Endothelial cell of umbilical vein (primary cell): Measurements from ENCODE around the gene UVRAG. TPM values are rescaled to one million over a fixed set of nuclear protein-coding genes. Genes with fewer than 3 reads are reported as not detected.

Experiments used
- BruUV-seq: library from RNA; stranded (reverse); fragments of 400-500 nt; replicated peaks from 2 replicates; lab custom pipeline; 2021; lab: Mats Ljungman, UMichigan
- CTCF ChIA-PET: fragments of 300-600, 350-600 bp; sonication (Branson Sonifier 250); formaldehyde crosslinking; loops from one replicate; lab custom pipeline; 2021; ENCODE audit warnings: antibody characterized with exemption, inconsistent platforms; lab: Charles Lee
- POLR2A ChIA-PET: fragments of 300-600, 350-600 bp; sonication (Branson Sonifier 250); formaldehyde crosslinking; loops from one replicate; lab custom pipeline; 2021; ENCODE audit warnings: antibody characterized with exemption, inconsistent platforms; lab: Charles Lee
- DNase-seq: peaks from one replicate; pipeline ENCODE4 v3.0.0-alpha.2; 2011; ENCODE audit warnings: low read depth, low spot score
- FAIRE-seq: peaks from 2 replicates; lab custom pipeline; 2011; peaks lifted over from hg19 to GRCh38; lab: Jason Lieb, UNC
- H2AFZ ChIP-seq: 2 replicates; pipeline ENCODE4 v1.6.0; 2012; ENCODE audit warnings: low read depth, low read length, control low read depth, inconsistent platforms
- H3K27ac ChIP-seq: 2 replicates; pipeline ENCODE4 v1.5.1; 2011; ENCODE audit warnings: low read depth, mild to moderate bottlenecking, control low read depth, low read length, moderate library complexity; ENCODE audit not compliant: insufficient read depth
- H3K27me3 ChIP-seq, 2 experiments: 2 replicates each; pipeline versions ENCODE4 v1.6.0 to v1.6.1; 2011; ENCODE audit warnings: low read length in 2 of 2, mixed read lengths in 1 of 2; ENCODE audit not compliant: control insufficient read depth in 2 of 2, insufficient read depth in 2 of 2
- H3K36me3 ChIP-seq, 2 experiments: 2 replicates in 1 of 2; 3 replicates in 1 of 2; pipeline ENCODE4 v1.5.1; 2011; ENCODE audit warnings: low read length in 2 of 2, mild to moderate bottlenecking in 1 of 2, moderate library complexity in 1 of 2; ENCODE audit not compliant: control insufficient read depth in 2 of 2, insufficient read depth in 2 of 2; ENCODE audit errors: extremely low read depth in 1 of 2
- H3K4me1 ChIP-seq: 3 replicates; pipeline ENCODE4 v1.5.1; 2011; ENCODE audit warnings: mild to moderate bottlenecking, low read length; ENCODE audit not compliant: control insufficient read depth, insufficient read depth; ENCODE audit errors: extremely low read depth
- H3K4me2 ChIP-seq: 2 replicates; pipeline ENCODE4 v1.6.1; 2011; ENCODE audit warnings: low read length, control low read depth, mixed read lengths; ENCODE audit not compliant: insufficient read depth
- H3K4me3 ChIP-seq, 3 experiments: fragments of 200-600 bp in 1 of 3; sonication (generic), shearing (Covaris generic) in 1 of 3; replicated peaks in 1 of 3; 2 replicates each; pipeline ENCODE4 v1.5.1; 2011 to 2016; ENCODE audit warnings: control low read depth in 3 of 3, low read length in 3 of 3, mild to moderate bottlenecking in 2 of 3, inconsistent platforms in 1 of 3, low read depth in 1 of 3, moderate library complexity in 1 of 3; ENCODE audit not compliant: insufficient read depth in 1 of 3
- H3K79me2 ChIP-seq: 2 replicates; pipeline ENCODE4 v1.6.0; 2012; ENCODE audit warnings: low read length, inconsistent platforms; ENCODE audit not compliant: control insufficient read depth, insufficient read depth
- H3K9ac ChIP-seq: replicated peaks from 2 replicates; pipeline ENCODE3; 2011; ENCODE audit warnings: low read length, control low read depth; ENCODE audit not compliant: insufficient read depth; ENCODE audit errors: extremely low read depth
- H3K9me1 ChIP-seq: replicated peaks from 3 replicates; pipeline ENCODE4 v1.6.0; 2011; ENCODE audit warnings: mild to moderate bottlenecking, low read length; ENCODE audit not compliant: control insufficient read depth, insufficient read depth; ENCODE audit errors: extremely low read depth
- H3K9me3 ChIP-seq: replicated peaks from 2 replicates; pipeline ENCODE4 v1.5.1; 2012; ENCODE audit warnings: low read length, inconsistent platforms; ENCODE audit not compliant: control insufficient read depth, insufficient read depth
- H4K20me1 ChIP-seq: replicated peaks from 2 replicates; pipeline ENCODE3; 2011; ENCODE audit warnings: mild to moderate bottlenecking, low read length; ENCODE audit not compliant: control insufficient read depth, insufficient read depth; ENCODE audit errors: extremely low read depth
- EZH2 ChIP-seq: IDR thresholded peaks from 2 replicates; pipeline ENCODE4 v1.6.1; 2012; ENCODE audit warnings: borderline replicate concordance, low read depth, mild to moderate bottlenecking, moderate library complexity, low read length, inconsistent platforms; ENCODE audit not compliant: severe bottlenecking
- FOS ChIP-seq: IDR thresholded peaks from 2 replicates; pipeline ENCODE4 v1.6.1; 2011; ENCODE audit warnings: mild to moderate bottlenecking, low read length, moderate library complexity, borderline replicate concordance; ENCODE audit not compliant: insufficient read depth
- JUN ChIP-seq: IDR thresholded peaks from 2 replicates; pipeline ENCODE4 v1.6.1; 2011; ENCODE audit warnings: borderline replicate concordance, low read depth; ENCODE audit not compliant: insufficient read length, insufficient read depth
- POLR2A ChIP-seq: IDR thresholded peaks from 2 replicates; pipeline ENCODE4 v1.6.1; 2012; ENCODE audit warnings: low read depth, mild to moderate bottlenecking, control low read depth, low read length
- POLR2AphosphoS5 ChIP-seq: IDR thresholded peaks from 2 replicates; pipeline ENCODE4 v1.6.1; 2012; ENCODE audit warnings: low read depth, mild to moderate bottlenecking, control low read depth, low read length, moderate library complexity; ENCODE audit not compliant: insufficient read depth
- dilution Hi-C: fragments of 300-500 bp; cut with MboI; formaldehyde crosslinking; loops from one replicate; pipeline ENCODE4 v1.15.0; 2019; ENCODE audit warnings: low sequenced_read_pairs; ENCODE audit not compliant: extremely low pct_ligation_motif_present
- intact Hi-C: fragments of 100-400 bp; cut with micrococcal nuclease; formaldehyde crosslinking; loops from one replicate; pipeline ENCODE4 v1.10.0; 2022
- polyA plus RNA-seq, 4 experiments: library from polyadenylated mRNA; depleted of rRNA in 3 of 4; stranded (reverse) in 3 of 4; unstranded in 1 of 4; fragments of >200 nt; gene quantifications; 2 replicates each; pipeline versions ENCODE4 v1.2.1 to v1.2.3, GENCODE V29; 2011 to 2012; ENCODE audit warnings: missing spikeins in 1 of 4
- total RNA-seq: library from RNA; stranded (reverse); gene quantifications from 2 replicates; pipeline ENCODE4 v1.2.3, GENCODE V29; 2021
- TF ChIP-seq, protein P1 (sequence below): IDR thresholded peaks from 2 replicates; pipeline ENCODE4 v1.6.1; 2011; ENCODE audit not compliant: insufficient read depth, insufficient read length
- TF ChIP-seq, protein P2 (sequence below), 2 donors: IDR thresholded peaks; 1 replicate in 1 of 2; 2 replicates in 1 of 2; pipeline ENCODE4 v1.5.1; 2011; ENCODE audit warnings: low read length in 2 of 2, mild to moderate bottlenecking in 2 of 2, moderate library complexity in 2 of 2, control low read depth in 1 of 2, inconsistent platforms in 1 of 2, low read depth in 1 of 2; ENCODE audit not compliant: insufficient read depth in 1 of 2; ENCODE audit errors: extremely low read depth in 1 of 2

Gene UVRAG
- total and polyA plus RNA-seq, 2 donors (not counting 3 experiments of a cell fraction or from before 2014, with no cell fraction given): 21.2 to 65.6 TPM

DNA sequence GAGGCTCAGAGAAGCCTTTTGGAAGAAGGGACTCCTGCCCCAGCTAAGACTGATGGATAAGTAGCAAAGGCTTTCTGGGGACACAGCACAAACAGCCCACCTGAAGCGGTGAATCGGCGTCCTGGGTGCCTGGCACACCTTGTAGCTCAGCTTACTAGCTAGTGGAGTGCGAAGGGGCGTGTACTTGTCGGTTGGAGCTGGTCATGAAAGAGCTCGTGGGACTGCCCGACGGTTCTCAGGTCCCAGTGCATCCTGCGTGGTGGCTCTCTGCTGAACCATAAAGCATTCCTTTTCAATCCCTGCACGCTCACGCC lies 690 bp upstream of the UVRAG start:
- peak overlapping the region; percentile 88 for H3K27ac ChIP-seq
- ChIA-PET POLR2A (interaction anchor here (0.7 to 2.5 kb wide), 3 partner anchors 10 to 36 kb away, joined by 3 to 18 read pairs (median 3); no protein-coding TSS in a partner anchor), CTCF (interaction anchor here (0.9 to 5.9 kb wide), 12 partner anchors 8 to 338 kb away, joined by 3 to 59 read pairs (median 10); no protein-coding TSS in a partner anchor)
- TF ChIP-seq EZH2 (no peak), POLR2AphosphoS5 (no peak), FOS (no peak), JUN (no peak), POLR2A (peak; percentile 66)
- TF ChIP-seq, protein P1, sequence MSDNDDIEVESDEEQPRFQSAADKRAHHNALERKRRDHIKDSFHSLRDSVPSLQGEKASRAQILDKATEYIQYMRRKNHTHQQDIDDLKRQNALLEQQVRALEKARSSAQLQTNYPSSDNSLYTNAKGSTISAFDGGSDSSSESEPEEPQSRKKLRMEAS: no peak
- TF ChIP-seq, protein P2, sequence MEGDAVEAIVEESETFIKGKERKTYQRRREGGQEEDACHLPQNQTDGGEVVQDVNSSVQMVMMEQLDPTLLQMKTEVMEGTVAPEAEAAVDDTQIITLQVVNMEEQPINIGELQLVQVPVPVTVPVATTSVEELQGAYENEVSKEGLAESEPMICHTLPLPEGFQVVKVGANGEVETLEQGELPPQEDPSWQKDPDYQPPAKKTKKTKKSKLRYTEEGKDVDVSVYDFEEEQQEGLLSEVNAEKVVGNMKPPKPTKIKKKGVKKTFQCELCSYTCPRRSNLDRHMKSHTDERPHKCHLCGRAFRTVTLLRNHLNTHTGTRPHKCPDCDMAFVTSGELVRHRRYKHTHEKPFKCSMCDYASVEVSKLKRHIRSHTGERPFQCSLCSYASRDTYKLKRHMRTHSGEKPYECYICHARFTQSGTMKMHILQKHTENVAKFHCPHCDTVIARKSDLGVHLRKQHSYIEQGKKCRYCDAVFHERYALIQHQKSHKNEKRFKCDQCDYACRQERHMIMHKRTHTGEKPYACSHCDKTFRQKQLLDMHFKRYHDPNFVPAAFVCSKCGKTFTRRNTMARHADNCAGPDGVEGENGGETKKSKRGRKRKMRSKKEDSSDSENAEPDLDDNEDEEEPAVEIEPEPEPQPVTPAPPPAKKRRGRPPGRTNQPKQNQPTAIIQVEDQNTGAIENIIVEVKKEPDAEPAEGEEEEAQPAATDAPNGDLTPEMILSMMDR (IDR thresholded peaks at IDR 0.05; ENCODE audit: extremely low read depth in 1 of 2, insufficient read depth in 1 of 2, low read depth in 1 of 2, low read length in 2 of 2): no peak
- H3K9me1 ChIP-seq: no peaks in the 10 kb centered on the region
- peak overlapping the region; percentile 90 for H3K9ac ChIP-seq
- dilution Hi-C loops (no loop called here), intact Hi-C loops (loop anchor here (2.0 to 5.0 kb wide), 2 partner anchors 38 to 52 kb away; no protein-coding TSS in a partner anchor)
- no peak overlapping the region for H2AFZ ChIP-seq
- peak overlapping the region; percentile 81 for H3K4me2 ChIP-seq
- BruUV-seq: no TSS peak
- no peaks in the 10 kb centered on the region for H3K9me3 ChIP-seq
- H3K79me2 ChIP-seq: peaks cover 42% of the 10 kb centered on the region
- peak overlapping the region; percentile 3 to 95 (median 69) for H3K4me3 ChIP-seq
- H3K27me3 ChIP-seq: no peaks in the 10 kb centered on the region
- no peaks in the 10 kb centered on the region for H3K36me3 ChIP-seq
- H3K4me1 ChIP-seq: peaks cover 35% of the 10 kb centered on the region
- FAIRE-seq: no peak
- H4K20me1 ChIP-seq: no peaks in the 10 kb centered on the region
- no peak for DNase-seq
